ENCODE results near the gene RNF208. TPM values are rescaled to one million over a fixed set of nuclear protein-coding genes. Genes with fewer than 3 reads are reported as not detected.

Gene RNF208
- total and polyA plus RNA-seq, 8 donors = 4.0 to 7.8 (median 5.9) TPM

GRCh38 chr9:137256856-137257255 is 34.8 kb upstream of the RNF208 start:
- Histone ChIP-seq H3K36me3 (peaks cover 0 to 27% of the 10 kb centered on the region in 2 donors), H3K27ac (no peak overlapping the region), H3K9me3 (no peaks in the 10 kb centered on the region), H3K27me3 (no peaks in the 10 kb centered on the region), H3K4me3 (peak overlapping the region in 1 of 2 donors; percentile 99), H3K4me1 (peaks cover 13 to 28% of the 10 kb centered on the region in 2 donors)
- no peak for ATAC-seq
- intact Hi-C loops (cut with DNase I) = no loop called here
- no peak for DNase-seq
- TF ChIP-seq, protein P1, sequence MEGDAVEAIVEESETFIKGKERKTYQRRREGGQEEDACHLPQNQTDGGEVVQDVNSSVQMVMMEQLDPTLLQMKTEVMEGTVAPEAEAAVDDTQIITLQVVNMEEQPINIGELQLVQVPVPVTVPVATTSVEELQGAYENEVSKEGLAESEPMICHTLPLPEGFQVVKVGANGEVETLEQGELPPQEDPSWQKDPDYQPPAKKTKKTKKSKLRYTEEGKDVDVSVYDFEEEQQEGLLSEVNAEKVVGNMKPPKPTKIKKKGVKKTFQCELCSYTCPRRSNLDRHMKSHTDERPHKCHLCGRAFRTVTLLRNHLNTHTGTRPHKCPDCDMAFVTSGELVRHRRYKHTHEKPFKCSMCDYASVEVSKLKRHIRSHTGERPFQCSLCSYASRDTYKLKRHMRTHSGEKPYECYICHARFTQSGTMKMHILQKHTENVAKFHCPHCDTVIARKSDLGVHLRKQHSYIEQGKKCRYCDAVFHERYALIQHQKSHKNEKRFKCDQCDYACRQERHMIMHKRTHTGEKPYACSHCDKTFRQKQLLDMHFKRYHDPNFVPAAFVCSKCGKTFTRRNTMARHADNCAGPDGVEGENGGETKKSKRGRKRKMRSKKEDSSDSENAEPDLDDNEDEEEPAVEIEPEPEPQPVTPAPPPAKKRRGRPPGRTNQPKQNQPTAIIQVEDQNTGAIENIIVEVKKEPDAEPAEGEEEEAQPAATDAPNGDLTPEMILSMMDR (IDR thresholded peaks at IDR 0.05) = no peak

DNA sequence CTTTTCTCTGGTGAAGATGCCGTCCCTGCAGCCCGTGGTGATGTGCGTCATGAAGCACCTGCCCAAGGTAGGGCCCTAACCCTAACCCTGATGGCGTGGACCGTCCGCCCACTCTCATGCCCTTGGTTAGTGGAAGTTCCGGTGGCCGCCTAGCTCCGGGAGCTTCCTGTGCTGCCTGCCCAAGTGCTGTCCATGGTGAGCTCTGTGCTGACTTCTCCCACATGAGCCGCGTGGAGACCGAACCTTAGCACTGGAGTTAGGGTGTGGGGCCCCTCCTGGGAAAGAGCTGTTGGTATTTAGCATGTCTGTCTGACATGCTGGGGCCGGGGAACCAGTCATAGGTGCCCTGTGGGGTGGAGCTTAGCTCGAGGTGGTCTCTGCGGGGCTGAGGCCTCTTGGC is 34.3 kb upstream of the RNF208 start:
- Histone ChIP-seq H3K36me3 (peaks cover 0 to 27% of the 10 kb centered on the region in 2 donors), H3K4me3 (peak overlapping the region; percentile 98 to 99), H3K27me3 (no peaks in the 10 kb centered on the region), H3K4me1 (peaks cover 13 to 28% of the 10 kb centered on the region in 2 donors), H3K9me3 (no peaks in the 10 kb centered on the region), H3K27ac (no peak overlapping the region)
- intact Hi-C loops (cut with DNase I) = no loop called here
- no peak for ATAC-seq
- TF ChIP-seq, protein P1 (IDR thresholded peaks at IDR 0.05) = no peak
- DNase-seq = no peak

GRCh38 chr9:137255448-137256114 is 33.5 kb upstream of the RNF208 start:
- TF ChIP-seq, protein P1 (IDR thresholded peaks at IDR 0.05) = no peak
- no peaks in the 10 kb centered on the region for H3K9me3 ChIP-seq
- ATAC-seq (peak; percentile 41), DNase-seq (no peak)
- intact Hi-C loops (cut with DNase I) = no loop called here
- peaks cover 13 to 28% of the 10 kb centered on the region in 2 donors for H3K4me1 ChIP-seq
- peak overlapping the region; percentile 53 to 83 for H3K27ac ChIP-seq
- no peaks in the 10 kb centered on the region for H3K27me3 ChIP-seq
- peak overlapping the region; percentile 98 to 99 for H3K4me3 ChIP-seq
- peaks cover 0 to 27% of the 10 kb centered on the region in 2 donors for H3K36me3 ChIP-seq

- TF ChIP-seq, protein P1 (IDR thresholded peaks at IDR 0.05) = no peak
- ATAC-seq = peak; percentile 93
- intact Hi-C loops (cut with DNase I) = no loop called here
Measured at GRCh38 chr9:137254624-137255447, 32.8 kb upstream of the RNF208 start, which contains the start of gene NELFB. NELFB (plus strand) TSS chr9:137255327.

More at GRCh38 chr9:137254624-137255447, 32.8 kb upstream of the RNF208 start, which contains the start of gene NELFB:
- Histone ChIP-seq H3K27ac (peak within 1 kb of the TSS; percentile 53 to 83), H3K9me3 (no peaks in the 10 kb centered on the region), H3K4me1 (peaks cover 13 to 28% of the 10 kb centered on the region in 2 donors), H3K4me3 (peak within 1 kb of the TSS; percentile 98 to 99), H3K36me3 (peaks cover 0 to 27% of the 10 kb centered on the region in 2 donors), H3K27me3 (no peaks in the 10 kb centered on the region)
- peak; percentile 91 to 99 (median 94) for DNase-seq
